Suprapubic skin (tissue), 3 donors: ENCODE results near the gene HEXD.

Experiments used
- CTCF ChIP-seq, 2 donors: fragments of 200-600 bp in 1 of 2; fragments of 450-650 bp in 1 of 2; sonication (generic) in 1 of 2; IDR thresholded peaks; one replicate each; pipeline ENCODE4 v1.5.1; 2016 to 2019; ENCODE audit warnings: antibody characterized with exemption in 2 of 2, mild to moderate bottlenecking in 1 of 2, moderate library complexity in 1 of 2
- POLR2AphosphoS5 ChIP-seq, 3 donors: sonication (generic); formaldehyde crosslinking; IDR thresholded peaks; one replicate each; pipeline ENCODE4 v1.6.1; 2017; ENCODE audit warnings: antibody characterized with exemption in 3 of 3

DNA sequence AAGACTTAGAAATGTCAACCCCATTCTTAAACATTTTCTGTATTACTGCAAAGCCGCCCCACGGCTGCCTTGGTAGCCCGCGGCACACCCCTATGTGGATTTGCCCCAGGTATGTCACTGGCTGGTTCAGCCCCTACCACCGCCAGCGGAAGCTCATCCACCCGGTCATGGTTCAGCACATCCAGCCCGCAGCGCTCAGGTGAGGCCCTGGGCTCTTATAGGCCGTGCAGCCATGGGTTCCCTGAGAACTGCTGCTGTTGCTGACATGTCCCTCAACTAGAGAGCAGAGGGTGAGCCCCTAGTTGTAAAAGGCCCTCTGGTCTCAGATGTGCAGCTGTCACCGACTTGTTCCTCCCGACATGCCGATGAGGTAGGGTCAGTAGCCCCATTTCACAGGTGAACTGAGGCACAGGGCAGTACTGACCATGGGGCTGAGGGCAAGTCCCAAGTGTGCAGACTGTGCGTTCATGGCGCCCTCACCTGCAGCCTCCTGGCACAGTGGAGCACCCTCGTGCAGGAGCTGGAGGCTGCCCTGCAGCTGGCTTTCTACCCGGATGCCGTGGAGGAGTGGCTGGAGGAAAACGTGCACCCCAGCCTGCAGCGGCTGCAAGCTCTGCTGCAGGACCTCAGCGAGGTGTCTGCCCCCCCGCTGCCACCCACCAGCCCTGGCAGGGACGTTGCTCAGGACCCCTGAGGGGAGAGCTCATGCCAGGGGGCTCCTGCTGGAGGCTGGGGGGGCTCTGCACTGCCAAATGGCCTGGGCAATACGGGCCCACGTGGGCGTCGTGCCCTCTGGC lies 23.7 kb downstream of the HEXD start:
- TF ChIP-seq CTCF (IDR thresholded peaks at IDR 0.05) (no peak), POLR2AphosphoS5 (IDR thresholded peaks at IDR 0.05) (no peak)
